Fibroblast of upper back skin (primary cell): ENCODE data around the gene MRPL2.

Experiments
- DNase-seq: peaks from one replicate; pipeline ENCODE4 v3.0.0-alpha.2; 2013

The MRPL2 gene

DNA sequence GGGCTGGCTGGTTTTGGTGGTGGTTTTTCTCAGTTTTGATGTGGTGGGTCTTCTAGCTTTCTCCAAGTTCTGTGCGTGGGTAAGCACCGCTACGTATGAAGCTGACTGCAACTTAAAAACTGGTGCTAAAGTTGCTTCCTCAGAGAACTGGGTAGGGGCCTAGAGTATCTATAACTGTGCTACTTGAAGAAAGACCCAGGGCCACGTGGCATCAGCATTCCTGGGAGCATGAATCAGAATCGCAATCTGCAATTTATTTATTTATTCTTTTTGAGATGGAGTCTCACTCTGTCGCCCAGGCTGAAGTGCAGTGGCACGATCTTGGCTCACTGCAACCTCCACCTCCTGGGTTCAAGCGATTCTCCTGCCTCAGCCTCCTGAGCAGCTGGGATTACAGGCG lies 22.7 kb upstream of the MRPL2 start:
- DNase-seq = peak; percentile 51

DNA sequence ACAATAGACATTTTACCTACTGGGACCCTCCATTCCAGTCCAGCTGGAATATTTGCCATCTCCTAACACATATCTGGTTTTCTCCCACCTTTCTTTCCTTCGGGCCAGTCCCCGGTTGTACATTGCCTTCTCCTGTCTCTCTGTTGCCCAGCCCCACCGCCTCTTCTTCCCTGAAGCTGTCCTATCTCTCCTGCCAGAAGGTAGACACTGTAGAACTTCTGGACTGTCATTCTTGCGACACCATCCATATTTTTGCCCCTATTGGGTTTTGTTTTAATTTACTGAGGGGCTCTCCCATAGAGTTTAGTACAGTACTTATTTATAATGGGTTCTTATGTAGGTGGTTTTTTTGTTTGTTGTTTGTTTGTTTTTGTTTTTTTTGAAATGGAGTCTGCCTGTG lies 21.8 kb upstream of the MRPL2 start:
- DNase-seq = no peak

DNA sequence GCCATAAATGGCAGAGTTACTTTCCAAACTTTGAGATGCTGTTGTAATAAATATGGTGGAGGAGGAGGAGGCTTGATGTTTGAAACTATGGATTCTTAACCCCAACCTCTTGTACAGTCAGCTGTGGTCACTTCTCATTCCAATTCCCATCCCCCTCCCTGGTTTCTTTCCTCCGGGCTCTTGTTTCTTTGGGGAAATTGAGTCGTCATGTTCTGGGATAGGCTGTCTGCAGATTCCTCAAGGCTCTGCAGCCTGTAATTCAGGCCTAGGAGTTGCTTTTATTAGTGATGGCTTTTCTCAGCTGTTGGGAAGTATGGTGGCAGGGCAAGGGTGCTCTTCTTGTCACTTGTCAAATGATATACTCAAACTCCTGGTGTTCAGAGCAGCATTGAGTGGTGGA lies 19.5 kb upstream of the MRPL2 start:
- peak; percentile 95 for DNase-seq

DNA sequence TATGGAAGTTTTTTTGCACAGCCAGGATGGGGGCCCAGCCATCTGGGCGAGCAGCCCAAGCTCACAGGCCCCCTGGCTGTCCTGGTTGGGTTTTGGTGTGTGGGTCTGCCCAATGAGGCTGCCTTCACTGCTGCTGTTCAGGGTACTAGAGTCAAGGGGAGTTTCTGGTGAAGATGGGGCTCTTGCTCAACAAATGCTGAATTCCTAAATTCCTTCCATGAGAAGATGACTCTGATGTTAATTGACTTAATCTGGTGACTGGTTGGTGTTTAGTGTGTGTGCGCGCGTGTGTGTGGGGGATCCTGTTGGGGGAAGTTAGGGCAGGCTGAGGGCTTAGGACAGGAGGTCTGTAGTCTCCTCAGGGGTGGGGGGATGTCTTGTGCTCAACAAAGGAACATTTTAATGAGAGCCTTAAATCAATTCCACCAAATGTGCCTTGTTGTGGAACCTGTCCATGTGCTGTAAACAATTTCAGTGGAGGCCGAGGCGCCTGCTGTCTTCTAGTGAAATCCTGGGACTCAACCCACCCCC lies 18.8 kb upstream of the MRPL2 start:
- DNase-seq = peak; percentile 84

DNA sequence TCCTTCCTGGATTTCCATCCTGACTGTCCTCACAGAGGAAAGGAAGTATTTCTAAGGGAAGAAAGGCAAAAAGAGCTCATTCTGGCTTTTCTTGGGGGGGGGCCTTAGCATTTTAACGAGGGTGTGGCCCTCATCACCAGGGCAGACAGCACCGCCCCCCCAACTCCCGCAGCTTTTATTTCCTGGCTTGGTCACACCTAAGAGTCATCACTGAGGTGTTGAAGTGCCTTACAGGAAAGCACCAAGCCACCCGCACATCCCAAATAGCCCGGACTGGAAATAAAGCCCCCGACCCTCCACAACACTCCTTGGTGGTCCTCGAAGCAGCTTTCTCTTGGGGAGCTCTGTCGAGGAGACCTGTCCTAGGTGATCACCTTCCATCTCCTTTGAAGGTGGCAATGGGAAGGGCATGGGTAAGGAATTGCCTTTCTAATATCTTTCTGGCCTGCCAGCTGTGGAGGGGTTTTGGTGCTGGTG lies 18.1 kb upstream of the MRPL2 start:
- DNase-seq = no peak

DNA sequence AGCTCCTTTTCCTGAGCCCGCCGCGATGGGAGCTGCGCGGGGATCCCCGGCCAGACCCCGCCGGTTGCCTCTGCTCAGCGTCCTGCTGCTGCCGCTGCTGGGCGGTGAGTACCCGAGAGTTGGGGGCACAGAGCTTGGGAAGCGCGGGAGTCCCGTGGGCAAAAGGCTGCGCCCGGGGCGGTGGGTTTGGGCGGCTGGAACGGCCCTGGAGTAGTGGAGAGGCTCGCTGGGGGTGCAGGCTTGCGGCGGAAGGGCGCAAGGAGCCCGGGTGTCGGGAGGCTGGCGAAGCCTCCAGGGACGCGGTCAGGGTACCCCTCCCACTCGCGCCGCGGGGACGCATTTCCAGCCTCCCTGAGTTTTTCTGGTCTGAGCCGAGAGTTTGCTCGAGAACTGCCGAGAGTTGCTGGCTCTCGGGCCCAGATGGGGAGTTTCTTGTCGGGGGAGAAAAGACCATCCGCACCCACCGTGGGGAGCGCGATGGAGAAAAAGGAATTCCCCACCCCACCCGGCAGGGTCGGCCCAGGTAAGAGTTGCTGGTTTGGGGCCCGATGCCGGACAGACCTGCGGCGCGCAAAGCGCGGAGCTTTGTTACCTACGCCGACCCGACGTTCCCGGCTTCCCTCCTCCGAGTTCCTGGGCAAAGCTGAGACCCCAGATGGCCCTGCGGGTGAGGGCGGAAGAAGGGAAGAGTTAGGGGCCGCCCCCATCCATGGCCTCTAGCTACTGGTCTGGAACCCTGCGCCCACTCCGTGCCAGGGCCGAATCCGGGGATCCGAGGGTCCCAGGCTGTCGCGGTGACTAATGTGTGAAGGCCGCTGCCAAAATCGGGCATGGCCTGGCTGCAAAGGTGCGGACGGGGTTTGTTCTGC lies 17.5 kb upstream of the MRPL2 start:
- DNase-seq = peak; percentile 50

DNA sequence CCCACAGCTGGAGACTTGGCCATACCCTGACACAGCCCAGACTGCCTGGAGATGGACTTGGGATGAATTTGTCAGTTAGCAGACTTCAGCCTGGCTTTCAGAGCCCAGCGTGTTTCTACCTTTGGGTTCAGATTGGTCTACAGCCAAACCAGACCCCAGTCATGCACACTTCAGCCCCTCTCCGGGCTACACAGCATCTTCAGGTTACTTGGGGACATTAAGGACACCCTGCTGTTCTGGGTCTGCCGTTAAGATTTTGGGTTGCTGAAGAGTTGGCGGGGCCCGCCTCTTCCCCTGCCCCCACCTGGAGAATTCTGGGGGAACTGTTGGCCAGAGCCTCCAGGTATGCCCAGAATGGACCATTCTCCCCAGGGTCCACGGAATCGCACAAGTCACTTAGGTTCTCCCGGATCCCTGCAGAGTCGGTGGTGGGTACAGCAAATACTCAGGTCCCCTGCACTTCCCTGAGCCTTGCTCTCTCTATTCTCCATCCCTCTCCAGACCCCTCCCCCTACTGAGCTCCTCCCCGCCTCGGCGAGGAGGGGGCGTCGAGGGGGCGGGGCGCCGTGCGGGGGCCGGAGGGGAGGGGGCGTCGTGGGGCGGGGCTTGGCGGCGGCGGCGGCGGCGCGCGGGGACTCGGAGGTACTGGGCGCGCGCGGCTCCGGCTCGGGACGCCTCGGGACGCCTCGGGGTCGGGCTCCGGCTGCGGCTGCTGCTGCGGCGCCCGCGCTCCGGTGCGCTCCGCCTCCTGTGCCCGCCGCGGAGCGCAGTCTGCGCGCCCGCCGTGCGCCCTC lies 16.6 kb upstream of the MRPL2 start, which contains the start of gene PTK7:
TSS of gene PTK7 (plus strand) at position 645 of the 794 bp plus-strand sequence. CDS start 175 bp downstream, outside the sequence.
- peak; percentile 82 for DNase-seq

DNA sequence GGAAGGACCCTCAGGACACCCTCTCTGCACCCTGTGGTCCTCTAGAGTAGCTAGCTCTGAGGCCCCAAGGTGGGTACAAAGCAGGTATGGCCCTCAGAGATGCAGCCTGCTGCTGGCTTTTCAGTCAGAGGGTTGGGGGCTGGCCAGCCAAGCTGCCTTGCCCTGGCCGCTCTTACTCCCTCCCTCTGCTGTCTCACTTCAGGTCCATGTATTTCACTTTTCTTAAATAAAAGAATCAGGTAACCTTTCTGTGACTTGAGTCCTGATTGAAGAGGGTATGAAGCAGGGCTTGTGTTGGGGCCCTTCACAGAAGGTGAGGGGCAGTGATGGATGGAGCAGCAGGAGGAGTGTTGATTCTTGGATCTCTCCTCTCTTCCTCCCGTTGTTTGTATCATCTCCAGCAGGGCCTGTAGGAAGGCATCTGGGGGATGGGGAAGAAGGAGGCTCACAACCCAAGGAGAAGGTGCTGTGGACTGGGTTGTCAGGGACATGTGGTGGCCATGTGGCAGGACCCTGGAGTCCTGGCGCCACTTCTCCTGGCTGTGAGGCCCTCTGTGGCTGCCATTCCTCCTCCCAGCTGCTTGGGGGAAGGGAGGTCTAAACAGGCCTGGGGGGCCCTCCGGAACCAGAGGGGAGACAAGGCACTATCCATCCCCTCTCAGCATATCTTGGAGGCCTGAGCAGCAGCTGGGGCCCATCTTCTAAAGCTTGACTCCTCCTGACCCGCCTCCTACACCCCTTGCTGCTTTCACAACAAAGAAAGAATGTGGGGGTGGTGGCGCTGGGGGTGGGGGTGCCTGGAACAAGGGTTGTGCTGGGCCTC lies 15.8 kb upstream of the MRPL2 start:
- DNase-seq = peak; percentile 92

DNA sequence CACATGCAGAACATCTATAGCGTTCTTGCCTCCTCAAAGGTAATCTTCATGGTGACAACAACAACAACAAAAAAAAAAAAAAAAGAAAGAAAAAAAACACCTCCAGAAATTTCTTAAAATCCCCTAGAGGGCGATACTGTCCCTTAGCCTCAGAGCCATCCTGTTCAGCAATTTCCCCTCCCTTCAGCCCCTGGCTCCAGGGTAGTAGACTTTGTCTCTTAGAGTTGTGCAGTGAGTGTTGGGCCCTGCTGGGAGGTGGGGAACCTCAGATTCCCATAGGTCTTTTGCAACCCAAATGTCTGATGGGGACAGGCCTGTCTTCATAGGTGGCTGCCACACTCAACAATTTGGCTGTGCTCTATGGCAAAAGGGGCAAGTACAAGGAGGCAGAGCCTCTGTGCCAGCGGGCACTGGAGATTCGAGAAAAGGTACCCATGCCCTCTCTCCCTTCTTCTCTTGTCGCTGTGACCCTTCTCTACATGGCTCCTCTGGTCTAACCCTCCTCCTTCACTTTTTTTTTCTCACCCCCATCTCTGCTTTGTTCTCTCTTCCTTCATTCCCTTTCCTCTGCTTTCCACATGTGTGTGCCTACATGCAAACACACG lies 10.9 kb upstream of the MRPL2 start:
- DNase-seq = peak; percentile 77

DNA sequence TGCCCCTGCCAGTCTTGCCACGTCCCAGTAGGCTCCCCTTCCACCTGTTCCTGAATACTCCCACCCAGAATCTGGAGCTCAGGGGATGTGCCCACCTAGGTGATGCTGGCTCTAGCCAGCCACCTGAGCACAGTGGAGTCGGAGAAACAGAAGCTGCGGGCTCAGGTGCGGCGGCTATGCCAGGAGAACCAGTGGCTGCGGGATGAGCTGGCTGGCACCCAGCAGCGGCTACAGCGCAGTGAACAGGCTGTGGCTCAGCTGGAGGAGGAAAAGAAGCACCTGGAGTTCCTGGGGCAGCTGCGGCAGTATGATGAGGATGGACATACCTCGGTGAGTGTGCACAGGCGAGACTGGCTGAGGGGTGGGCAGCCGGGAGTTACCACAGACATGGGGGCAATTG lies 3.6 kb upstream of the MRPL2 start:
- no peak for DNase-seq

DNA sequence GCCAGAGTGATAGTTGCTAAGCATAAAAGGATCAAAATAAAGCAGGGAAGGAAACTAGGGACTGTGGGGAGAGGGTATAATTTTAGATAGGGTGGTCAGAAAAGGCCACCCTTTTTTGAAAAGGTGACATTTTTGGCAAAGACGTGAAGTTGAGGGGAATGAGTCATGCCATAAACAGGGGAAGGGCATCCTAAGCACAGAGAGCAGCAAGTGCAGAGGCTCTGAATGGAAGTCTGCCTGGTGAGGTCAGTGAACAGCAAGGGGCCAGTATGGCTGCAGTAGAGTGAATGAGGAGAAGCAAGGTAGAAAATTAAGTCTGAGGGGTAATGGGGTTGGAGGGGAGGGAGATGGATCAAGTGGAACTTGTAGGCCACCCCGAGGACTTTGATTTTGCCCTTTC lies 2.6 kb upstream of the MRPL2 start:
- DNase-seq = no peak

DNA sequence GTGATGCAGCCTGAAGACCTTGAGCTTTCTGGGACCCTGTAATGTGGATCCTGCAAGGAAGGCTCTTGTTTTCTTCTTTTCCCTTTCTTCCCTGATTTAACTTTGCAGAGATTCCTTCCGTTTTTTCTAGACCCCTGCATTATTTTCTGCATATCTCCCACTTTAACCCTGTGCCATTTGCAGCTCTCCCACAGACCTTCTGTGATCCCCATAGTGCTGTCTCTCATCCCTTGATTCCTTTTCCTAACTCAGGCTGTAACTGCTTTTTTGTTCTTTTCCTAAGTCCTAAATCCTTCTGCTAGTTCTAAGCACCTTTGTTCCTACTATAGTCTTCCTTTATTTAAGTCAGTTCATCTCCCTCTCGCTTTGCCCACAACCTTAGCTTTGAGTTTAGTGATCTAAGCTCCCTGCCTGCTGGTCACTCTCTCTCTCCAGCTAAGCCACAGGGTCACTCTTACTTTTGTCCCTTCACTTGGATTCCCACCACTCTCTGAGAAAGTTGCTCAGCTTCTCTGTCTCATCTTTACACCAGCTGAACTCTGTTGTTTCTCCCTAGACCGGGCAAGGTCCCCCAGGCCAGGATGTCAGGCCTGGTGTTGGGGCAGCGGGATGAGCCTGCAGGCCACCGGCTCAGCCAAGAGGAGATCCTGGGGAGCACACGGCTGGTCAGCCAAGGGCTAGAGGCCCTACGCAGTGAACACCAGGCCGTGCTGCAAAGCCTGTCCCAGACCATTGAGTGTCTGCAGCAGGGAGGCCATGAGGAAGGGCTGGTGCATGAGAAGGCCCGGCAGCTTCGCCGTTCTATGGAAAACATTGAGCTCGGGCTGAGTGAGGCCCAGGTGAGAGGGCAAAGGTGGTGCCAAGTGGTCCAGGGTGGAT lies 1.8 kb upstream of the MRPL2 start:
- DNase-seq = no peak

DNA sequence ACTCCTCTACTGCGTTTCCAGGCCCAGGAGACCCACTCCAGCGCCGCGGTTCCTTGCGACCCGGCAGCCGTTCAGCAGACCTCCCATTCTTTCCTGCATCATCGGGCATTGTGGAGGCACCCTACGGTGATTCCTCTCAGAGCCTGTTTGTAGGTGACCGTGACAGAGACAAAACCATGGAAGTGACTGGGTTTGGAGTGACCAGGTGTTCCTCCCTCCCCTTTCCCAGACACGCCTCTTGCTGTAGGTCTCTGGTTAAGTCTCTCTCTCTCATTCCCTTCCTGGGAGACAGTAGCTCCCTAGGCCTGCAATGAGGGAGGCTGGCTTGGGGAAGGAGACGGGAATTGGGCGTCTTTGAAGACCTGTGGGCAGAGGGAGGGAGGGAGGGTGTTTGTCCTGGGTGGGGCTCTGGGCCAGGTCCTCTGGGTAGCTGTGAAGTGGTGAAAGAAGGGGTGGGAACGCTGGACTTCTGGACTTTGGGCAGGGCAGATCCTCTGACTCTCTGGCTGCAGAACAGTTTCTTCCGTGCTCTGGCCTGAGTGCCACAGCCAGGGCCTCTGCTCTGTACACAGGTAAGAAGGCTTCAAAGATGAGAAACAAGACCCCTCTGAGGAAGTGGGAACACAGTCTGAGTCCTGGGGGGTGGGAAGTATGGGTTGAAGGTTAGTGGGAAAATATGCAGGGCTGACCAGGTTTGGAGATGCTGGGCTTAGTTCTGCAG lies 960 bp upstream of the MRPL2 start:
- no peak for DNase-seq

DNA sequence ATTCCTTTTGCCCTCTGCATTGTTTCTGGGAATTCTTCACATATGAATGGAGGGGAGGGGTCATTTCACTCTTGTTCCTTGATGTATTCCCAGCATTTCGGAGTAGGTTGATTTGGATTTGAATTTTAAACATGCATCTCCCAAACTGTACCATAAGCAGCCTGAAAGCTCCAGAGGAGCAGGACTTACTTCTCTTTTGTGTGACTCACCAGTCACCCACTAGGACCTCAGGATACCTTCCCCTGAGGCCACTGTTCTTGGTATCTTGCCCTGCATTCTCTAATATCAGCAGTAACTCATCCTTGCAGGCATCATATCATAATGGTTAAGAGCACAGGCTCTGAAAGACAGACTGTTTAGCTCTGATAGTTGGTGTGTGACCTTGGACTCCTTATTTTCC lies 703 bp downstream of the MRPL2 start:
- no peak for DNase-seq

DNA sequence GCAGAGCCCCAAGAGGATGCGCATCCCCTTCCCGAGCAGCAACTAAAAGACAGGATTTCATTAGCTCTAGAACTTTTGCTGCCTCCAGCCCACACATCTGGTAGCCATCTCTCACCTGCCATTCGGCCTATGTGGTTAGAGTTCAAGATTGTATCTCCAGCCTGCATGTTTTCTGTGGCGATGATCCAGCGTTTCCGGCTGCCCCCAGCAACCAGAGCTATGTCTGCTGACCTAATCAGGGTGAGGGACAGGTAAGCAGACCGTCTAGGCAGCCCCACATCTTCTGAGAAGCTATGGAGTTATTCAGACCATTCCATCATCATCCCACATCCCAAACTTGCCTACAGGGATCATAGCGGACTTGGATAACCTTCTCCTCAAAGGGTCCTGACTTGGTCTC lies 3.3 kb downstream of the MRPL2 start:
- DNase-seq = no peak

DNA sequence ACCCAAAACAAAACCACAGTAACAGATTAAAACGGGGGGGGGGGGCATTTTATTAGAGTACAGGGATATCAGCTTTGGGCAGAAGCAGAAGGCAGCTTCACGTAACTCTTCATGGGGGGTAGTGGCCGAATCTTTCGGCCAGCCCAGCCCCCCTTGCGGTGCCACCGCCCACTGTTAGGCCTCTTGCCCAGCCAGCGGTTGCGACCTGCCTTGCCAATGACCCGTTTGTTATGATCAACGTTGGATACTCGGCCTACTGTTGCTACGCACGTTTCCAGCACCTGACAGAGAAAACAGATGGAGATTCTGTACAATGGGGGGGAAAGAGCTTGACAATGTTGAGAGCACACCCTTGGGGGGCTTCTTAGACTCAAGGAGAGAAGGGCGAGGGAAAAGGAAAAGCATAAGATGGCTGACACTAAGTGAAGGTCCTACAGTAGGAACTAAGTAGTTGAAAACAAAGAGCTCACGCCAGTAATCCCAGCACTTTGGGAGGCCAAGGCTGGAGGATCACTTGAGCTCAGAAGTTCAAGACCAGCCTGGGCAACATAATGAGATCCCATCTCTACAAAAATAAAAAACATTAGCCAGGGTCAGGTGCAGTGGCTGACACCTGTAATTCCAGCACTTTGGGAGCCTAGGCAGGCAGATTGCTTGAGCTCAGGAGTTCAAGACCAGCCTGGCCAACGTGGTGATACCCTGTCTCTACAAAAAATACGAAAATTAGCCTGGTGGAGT lies 4.9 kb downstream of the MRPL2 start:
- DNase-seq = no peak

DNA sequence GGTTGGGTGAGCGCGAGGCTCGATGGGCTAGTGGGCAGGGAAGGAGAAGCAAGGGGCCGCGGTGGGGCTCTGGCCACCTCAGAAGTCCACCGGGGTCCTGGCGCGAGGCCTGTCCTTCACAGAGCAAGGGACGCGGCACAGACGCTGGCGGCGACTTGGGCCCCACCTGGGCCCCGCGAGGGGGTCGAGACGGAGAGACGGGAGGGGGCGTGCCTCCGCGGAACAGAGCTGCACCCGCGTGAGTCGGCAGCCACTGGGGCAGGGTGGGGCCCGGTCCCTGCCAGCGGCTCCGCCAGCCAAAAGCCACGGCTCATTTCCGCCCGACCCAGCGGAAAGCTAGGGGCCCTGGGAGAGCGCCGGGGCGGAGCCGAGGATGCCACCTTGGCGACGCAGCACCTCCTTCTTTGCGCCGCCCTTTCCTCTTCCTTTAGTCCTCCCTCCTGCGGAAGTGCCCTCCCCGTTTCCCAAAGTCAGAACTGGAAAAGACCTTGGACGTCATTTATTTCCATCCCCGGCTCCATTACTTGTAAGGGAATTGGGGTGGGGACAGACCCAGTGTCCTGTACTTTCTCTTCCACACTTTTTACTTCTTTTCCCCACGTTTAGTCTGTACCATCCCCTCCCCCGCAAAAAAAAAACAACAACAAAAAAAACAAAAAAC lies 5.6 kb downstream of the MRPL2 start, which contains the start of gene CUL7:
TSS of gene CUL7 (minus strand) at position 307 of the 661 bp plus-strand sequence. CDS start 1,063 bp downstream, outside the sequence.
- peak; percentile 96 for DNase-seq

DNA sequence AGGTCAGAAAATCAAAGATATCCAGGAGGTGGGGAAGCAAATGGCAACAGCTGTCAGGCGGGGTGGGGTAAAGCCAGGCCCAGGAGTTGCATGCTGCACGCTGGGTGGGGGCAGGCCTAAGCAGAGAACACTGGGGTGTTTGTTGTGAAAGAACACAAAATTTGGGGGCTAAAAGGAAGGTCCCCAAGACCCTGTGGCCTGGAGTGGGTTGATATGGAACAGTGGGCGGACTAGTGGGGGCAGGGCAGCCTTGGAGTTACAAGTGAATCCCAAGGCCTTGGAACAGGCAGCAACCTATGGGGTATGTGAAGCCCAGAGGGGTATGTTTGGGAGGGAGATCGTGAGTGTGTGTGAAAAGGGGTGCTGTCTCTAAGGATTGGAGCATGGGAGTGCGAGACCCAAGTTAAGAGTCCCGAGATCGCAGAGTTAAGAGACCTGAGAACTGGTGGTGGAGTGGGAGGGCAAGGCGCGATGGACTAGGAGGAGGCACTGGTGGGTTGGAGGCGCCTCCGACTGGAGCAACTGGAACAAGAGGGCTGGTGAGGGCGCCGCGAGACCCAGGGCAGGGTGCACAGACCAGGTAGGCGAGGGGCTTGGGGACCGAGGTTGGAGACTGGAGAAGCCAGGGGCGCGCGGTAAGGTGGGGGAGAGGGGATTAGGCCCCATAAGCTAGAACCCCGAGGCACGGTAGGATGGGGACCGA lies 6.2 kb downstream of the MRPL2 start:
- no peak for DNase-seq
